ENCODE data around the gene VKORC1L1.

The VKORC1L1 gene

DNA sequence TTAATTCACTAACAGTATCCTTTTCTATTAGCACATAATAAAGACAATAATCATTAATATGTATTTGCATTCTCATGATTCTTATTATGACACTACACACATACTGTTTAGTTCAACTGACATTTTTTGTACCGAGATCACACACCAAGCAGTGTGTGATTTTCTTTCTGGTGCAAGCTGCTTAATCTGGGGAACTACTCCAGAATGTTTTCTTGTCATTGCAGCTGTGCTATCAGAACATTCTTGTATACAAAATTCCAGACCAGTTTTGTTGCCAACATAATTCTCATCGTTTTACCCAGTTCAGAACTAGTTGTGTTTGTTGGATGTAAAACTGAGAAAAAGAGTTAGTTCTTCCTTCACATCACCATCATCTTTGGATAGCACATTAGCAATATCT lies 37.4 kb downstream of the VKORC1L1 start:
- TF ChIP-seq CTCF (conservative IDR thresholded peaks at IDR 0.05; ENCODE audit: control insufficient read depth, insufficient read depth, low read depth, low read length), result no peak
- no peak for DNase-seq (ENCODE audit: low read depth)
- no peak overlapping the region for H3K4me3 ChIP-seq (ENCODE audit: control insufficient read depth, low read depth, low read length)

GRCh38 chr7:65912237-65912636 lies 39.4 kb downstream of the VKORC1L1 start:
- TF ChIP-seq CTCF (conservative IDR thresholded peaks at IDR 0.05; ENCODE audit: control insufficient read depth, insufficient read depth, low read depth, low read length), result no peak
- no peak overlapping the region for H3K4me3 ChIP-seq (ENCODE audit: control insufficient read depth, low read depth, low read length)
- DNase-seq (ENCODE audit: low read depth), result no peak

DNA sequence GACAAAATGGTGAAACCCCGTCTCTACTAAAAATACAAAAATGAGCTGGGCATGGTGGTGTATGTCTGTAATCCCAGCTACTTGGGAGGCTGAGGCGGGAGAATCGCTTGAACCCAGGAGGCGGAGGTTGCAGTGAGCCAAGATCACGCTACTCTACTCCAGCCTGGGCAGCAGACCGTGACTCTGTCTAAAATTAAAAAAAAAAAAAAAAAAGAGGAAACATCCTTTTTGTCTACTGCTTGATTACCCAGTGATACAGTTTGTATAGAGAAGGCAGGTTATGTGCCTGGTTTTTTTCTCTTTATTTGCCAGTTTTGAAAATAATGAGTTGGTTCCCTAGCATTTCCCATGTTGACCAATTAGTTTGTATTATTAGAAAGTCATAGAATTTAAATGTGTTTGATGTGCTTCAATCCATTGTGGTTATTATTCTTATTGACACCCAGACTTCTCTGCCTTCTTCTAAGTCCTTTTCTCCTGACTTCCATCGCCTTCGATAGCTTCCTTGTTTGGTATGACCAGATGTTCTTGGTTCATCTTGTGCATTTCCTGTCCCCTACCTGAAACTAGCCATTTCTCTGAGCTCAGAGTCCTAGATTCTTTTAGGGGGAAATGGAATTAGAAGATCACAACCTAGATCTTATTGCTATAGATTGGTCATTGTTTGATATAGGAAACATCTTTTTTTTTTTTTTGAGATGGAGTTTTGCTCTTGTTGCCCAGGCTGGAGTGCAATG lies 43.2 kb downstream of the VKORC1L1 start:
- TF ChIP-seq CTCF (conservative IDR thresholded peaks at IDR 0.05; ENCODE audit: control insufficient read depth, insufficient read depth, low read depth, low read length), result no peak
- no peak overlapping the region for H3K4me3 ChIP-seq (ENCODE audit: control insufficient read depth, low read depth, low read length)
- DNase-seq (ENCODE audit: low read depth), result no peak

DNA sequence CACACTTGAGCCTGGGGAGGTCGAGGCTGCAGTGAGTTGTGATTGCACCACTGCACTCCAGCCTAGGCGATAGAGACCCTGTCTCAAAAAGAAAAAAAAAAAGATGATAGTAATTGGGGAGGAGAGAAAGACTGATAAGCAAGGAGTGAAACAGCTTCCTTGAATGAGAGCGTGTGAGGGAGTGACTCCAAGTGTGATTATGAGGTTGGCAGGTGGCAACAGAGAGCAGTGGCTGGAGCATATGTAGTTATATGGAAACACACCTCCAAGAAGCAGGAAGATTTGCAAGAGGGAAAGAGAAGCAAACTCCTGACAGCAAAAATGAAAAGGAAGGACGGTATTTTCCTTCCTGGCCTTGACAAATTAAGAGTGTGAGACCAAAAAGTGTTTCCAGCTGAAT lies 50.4 kb downstream of the VKORC1L1 start:
- no peak for DNase-seq (ENCODE audit: low read depth)
- H3K4me3 ChIP-seq (ENCODE audit: control insufficient read depth, low read depth, low read length), result no peak overlapping the region

GRCh38 chr7:65924193-65924592 lies 51.3 kb downstream of the VKORC1L1 start:
- TF ChIP-seq CTCF (conservative IDR thresholded peaks at IDR 0.05; ENCODE audit: control insufficient read depth, insufficient read depth, low read depth, low read length), result no peak
- DNase-seq (ENCODE audit: low read depth), result no peak
- no peak overlapping the region for H3K4me3 ChIP-seq (ENCODE audit: control insufficient read depth, low read depth, low read length)

More for the DNA sequence above, 50.4 kb downstream of the VKORC1L1 start:
- TF ChIP-seq CTCF (conservative IDR thresholded peaks at IDR 0.05; ENCODE audit: control insufficient read depth, insufficient read depth, low read depth, low read length), result no peak

DNA sequence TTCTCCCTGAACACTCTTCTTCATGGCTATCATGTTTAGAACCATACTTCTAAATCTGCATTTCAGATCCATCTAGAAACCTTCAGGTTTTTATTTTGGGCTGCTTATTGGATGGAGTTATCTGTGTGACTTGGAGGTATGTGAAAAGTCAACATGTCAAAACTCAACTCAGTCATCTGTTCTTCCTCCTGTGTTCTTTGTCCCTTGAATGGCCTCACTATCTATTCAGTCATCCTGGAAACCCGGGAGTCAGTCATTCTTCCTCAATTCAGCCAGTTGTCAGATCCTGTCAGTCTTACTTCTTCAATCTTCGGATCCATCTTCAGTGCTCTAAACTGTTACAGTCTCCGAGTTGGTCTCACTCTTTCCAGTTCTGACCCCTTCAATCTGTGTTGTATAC lies 52.2 kb downstream of the VKORC1L1 start:
- H3K4me3 ChIP-seq (ENCODE audit: control insufficient read depth, low read depth, low read length), result no peak overlapping the region
- DNase-seq (ENCODE audit: low read depth), result no peak
- no peak for TF ChIP-seq CTCF (conservative IDR thresholded peaks at IDR 0.05; ENCODE audit: control insufficient read depth, insufficient read depth, low read depth, low read length)

Data from fibroblast of mammary gland (primary cell).